ENCODE measurements around the gene ULK1.

DNA sequence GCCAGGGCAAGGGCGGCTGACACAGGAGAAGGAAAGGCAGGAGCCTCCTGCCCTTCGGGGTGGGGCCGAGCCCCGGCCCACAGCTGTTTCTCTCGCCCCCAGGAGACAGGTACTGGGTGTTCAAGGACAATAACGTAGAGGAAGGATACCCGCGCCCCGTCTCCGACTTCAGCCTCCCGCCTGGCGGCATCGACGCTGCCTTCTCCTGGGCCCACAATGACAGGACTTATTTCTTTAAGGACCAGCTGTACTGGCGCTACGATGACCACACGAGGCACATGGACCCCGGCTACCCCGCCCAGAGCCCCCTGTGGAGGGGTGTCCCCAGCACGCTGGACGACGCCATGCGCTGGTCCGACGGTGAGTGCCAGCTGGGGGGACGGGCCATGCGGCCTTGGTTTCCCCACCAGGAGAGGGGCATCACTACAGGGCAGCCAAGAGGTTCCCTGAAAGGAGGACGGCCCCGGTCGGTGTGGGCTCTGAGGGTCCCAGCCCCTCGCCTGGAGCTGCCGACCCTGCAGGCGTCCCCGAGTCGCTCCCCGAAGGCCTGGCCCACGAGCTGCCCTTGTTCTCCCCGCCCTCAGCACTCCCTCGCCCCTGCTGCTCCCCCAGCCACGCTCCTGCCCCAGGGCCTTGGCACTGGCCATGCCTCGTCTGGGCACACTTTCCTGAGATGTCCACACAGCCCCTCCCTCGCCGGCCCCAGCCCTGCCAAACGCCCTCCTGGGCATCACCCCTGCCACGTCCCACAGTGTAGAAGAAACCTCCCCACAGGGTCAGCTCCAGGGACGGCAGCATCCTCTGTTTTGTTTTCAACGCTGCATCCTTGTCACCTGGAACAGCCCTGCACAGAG, 44.5 kb upstream of the ULK1 start:
- TF ChIP-seq, protein P1, sequence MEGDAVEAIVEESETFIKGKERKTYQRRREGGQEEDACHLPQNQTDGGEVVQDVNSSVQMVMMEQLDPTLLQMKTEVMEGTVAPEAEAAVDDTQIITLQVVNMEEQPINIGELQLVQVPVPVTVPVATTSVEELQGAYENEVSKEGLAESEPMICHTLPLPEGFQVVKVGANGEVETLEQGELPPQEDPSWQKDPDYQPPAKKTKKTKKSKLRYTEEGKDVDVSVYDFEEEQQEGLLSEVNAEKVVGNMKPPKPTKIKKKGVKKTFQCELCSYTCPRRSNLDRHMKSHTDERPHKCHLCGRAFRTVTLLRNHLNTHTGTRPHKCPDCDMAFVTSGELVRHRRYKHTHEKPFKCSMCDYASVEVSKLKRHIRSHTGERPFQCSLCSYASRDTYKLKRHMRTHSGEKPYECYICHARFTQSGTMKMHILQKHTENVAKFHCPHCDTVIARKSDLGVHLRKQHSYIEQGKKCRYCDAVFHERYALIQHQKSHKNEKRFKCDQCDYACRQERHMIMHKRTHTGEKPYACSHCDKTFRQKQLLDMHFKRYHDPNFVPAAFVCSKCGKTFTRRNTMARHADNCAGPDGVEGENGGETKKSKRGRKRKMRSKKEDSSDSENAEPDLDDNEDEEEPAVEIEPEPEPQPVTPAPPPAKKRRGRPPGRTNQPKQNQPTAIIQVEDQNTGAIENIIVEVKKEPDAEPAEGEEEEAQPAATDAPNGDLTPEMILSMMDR (IDR thresholded peaks at IDR 0.05; ENCODE audit: low read depth, low read length, poor library complexity, severe bottlenecking): no peak
- no peak for TF ChIP-seq EZH2phosphoT487 (IDR thresholded peaks at IDR 0.05; ENCODE audit: borderline replicate concordance, low read length)
